HepG2 (cell line): ENCODE results near the gene CCSER2. TPM values are rescaled to one million over a fixed set of nuclear protein-coding genes. Genes with fewer than 3 reads are reported as not detected.

Experiments
- ATAC-seq: fragments of 200-7000 bp; cut with Tn5 transposase; 3 replicates; pipeline ENCODE4 v1.9.1; 2020; ENCODE audit warnings: mild to moderate bottlenecking, moderate library complexity
- BruUV-seq: library from RNA; stranded (reverse); fragments of 400-500 nt; replicated peaks from 2 replicates; lab custom pipeline; 2021; lab: Mats Ljungman, UMichigan
- CTCF ChIA-PET: fragments of 300-600 bp; formaldehyde crosslinking; extraction: SDS; loops from one replicate; lab custom pipeline; 2021; ENCODE audit warnings: low total read pairs, inconsistent platforms, low intra/inter-chr PET ratio; lab: Yijun Ruan, JAX
- POLR2A ChIA-PET: fragments of 350-600 bp; sonication (Branson Sonifier 250); formaldehyde crosslinking; loops from one replicate; lab custom pipeline; 2020; ENCODE audit warnings: antibody characterized with exemption, inconsistent platforms; lab: Yijun Ruan, JAX
- DNase-seq: peaks from one replicate; pipeline ENCODE4 v3.0.0-alpha.2; 2015; ENCODE audit warnings: low spot score
- FAIRE-seq: peaks from 3 replicates; lab custom pipeline; 2011; peaks lifted over from hg19 to GRCh38; lab: Jason Lieb, UNC
- H2AFZ ChIP-seq: one replicate; pipeline ENCODE4 v1.6.1; 2011; ENCODE audit warnings: low read length, inconsistent platforms
- H3K27ac ChIP-seq: fragments of 300-600 bp; 3 replicates; pipeline ENCODE4 v1.8.0; 2011; ENCODE audit warnings: mixed run types, mild to moderate bottlenecking, mixed read lengths, low read length, inconsistent platforms; ENCODE audit not compliant: insufficient read depth; ENCODE audit errors: extremely low read length
- H3K27me3 ChIP-seq, 2 experiments: fragments of 200-600 bp in 1 of 2; 2 replicates in 1 of 2; 3 replicates in 1 of 2; pipeline versions ENCODE4 v1.6.0 to v1.8.0; 2011; ENCODE audit warnings: low read length in 2 of 2, mild to moderate bottlenecking in 2 of 2, moderate library complexity in 2 of 2, inconsistent platforms in 1 of 2; ENCODE audit not compliant: insufficient read depth in 2 of 2, control insufficient read depth in 1 of 2
- H3K36me3 ChIP-seq, 2 experiments: fragments of 200-600 bp in 1 of 2; replicated peaks in 1 of 2; 2 replicates in 1 of 2; 3 replicates in 1 of 2; pipeline versions ENCODE4 v1.5.1 to v1.8.0; 2011; ENCODE audit warnings: low read length in 2 of 2, inconsistent platforms in 1 of 2; ENCODE audit not compliant: insufficient read depth in 2 of 2, control insufficient read depth in 1 of 2
- H3K4me1 ChIP-seq: 2 replicates; pipeline ENCODE4 v1.5.1; 2012; ENCODE audit warnings: low read length, inconsistent platforms; ENCODE audit not compliant: insufficient read depth
- H3K4me2 ChIP-seq: 2 replicates; pipeline ENCODE4 v1.6.0; 2011; ENCODE audit warnings: low read depth, low read length, inconsistent platforms
- H3K4me3 ChIP-seq, 3 experiments: fragments of 200-600 bp in 1 of 3; sonication (generic), shearing (Covaris generic) in 1 of 3; replicated peaks in 1 of 3; 2 replicates each; pipeline ENCODE4 v1.5.1; 2011 to 2016; ENCODE audit warnings: low read length in 3 of 3, inconsistent platforms in 2 of 3, low read depth in 2 of 3, mild to moderate bottlenecking in 2 of 3, control low read depth in 1 of 3, mixed read lengths in 1 of 3; ENCODE audit not compliant: insufficient read depth in 1 of 3
- H3K79me2 ChIP-seq: one replicate; pipeline ENCODE4 v1.6.1; 2011; ENCODE audit warnings: low read length, inconsistent platforms; ENCODE audit not compliant: insufficient read depth
- H3K9ac ChIP-seq: 2 replicates; pipeline ENCODE4 v1.6.0; 2011; ENCODE audit warnings: mild to moderate bottlenecking, low read depth, low read length, inconsistent platforms; ENCODE audit not compliant: insufficient read depth
- H3K9me3 ChIP-seq: 2 replicates; pipeline ENCODE4 v1.5.1; 2012; ENCODE audit warnings: mild to moderate bottlenecking, low read length
- H4K20me1 ChIP-seq: 2 replicates; pipeline ENCODE4 v1.6.0; 2011; ENCODE audit warnings: inconsistent platforms, mild to moderate bottlenecking, low read length, moderate library complexity; ENCODE audit not compliant: insufficient read depth
- ADNP ChIP-seq: sonication (generic); formaldehyde crosslinking; IDR thresholded peaks from 2 replicates; pipeline ENCODE4 v1.4.0; 2020; ENCODE audit warnings: missing genetic modification reagents
- CHCHD3 ChIP-seq: sonication (generic); formaldehyde crosslinking; IDR thresholded peaks from 2 replicates; pipeline ENCODE4 v1.8.0; 2022; ENCODE audit warnings: mild to moderate bottlenecking, missing genetic modification reagents, moderate library complexity
- DNMT3B ChIP-seq: conservative IDR thresholded peaks from 2 replicates; pipeline ENCODE4 v1.6.1; 2016; ENCODE audit warnings: missing biosample characterization, control low read depth
- FOXK1 ChIP-seq: sonication (generic); formaldehyde crosslinking; IDR thresholded peaks from 2 replicates; pipeline ENCODE4 v1.4.0; 2020; ENCODE audit warnings: low read depth, missing genetic modification reagents, borderline replicate concordance
- GATAD2A ChIP-seq: IDR thresholded peaks from 2 replicates; pipeline ENCODE4 v1.6.1; 2016
- RFXANK ChIP-seq: IDR thresholded peaks from 2 replicates; pipeline ENCODE4 v1.6.1; 2016
- RFXAP ChIP-seq: sonication (generic); formaldehyde crosslinking; IDR thresholded peaks from 2 replicates; pipeline ENCODE4 v1.4.0; 2020; ENCODE audit warnings: missing genetic modification reagents, borderline replicate concordance
- YEATS4 ChIP-seq: sonication (generic); formaldehyde crosslinking; IDR thresholded peaks from 2 replicates; pipeline ENCODE4 v1.4.0; 2020; ENCODE audit warnings: missing genetic modification reagents, borderline replicate concordance
- ZNF30 ChIP-seq: sonication (generic); formaldehyde crosslinking; IDR thresholded peaks from 2 replicates; pipeline ENCODE4 v1.5.0; 2020; ENCODE audit warnings: mild to moderate bottlenecking, missing genetic modification reagents
- ZNF562 ChIP-seq: sonication (generic); formaldehyde crosslinking; IDR thresholded peaks from 2 replicates; pipeline ENCODE4 v1.8.0; 2022; ENCODE audit warnings: missing genetic modification reagents, borderline replicate concordance
- WGBS: methylation state at CpG from one replicate; pipeline ENCODE4 v1.1.6; 2017; ENCODE audit warnings: low lambda C conversion rate; 5-methylcytosine and 5-hydroxymethylcytosine counted together
- in situ Hi-C: cut with HindIII; loops from 2 replicates; pipeline ENCODE4 v1.10.0; 2017; ENCODE audit warnings: low pct_unique_long_range_greater_than_20kb; ENCODE audit not compliant: extremely low pct_ligation_motif_present
- intact Hi-C: fragments of 100-400 bp; cut with micrococcal nuclease; formaldehyde crosslinking; loops from one replicate; pipeline ENCODE4 v1.10.0; 2022; ENCODE audit not compliant: unreplicated experiment
- polyA plus RNA-seq, 8 experiments: library from polyadenylated mRNA; depleted of rRNA in 3 of 8; stranded (reverse) in 7 of 8; unstranded in 1 of 8; fragments of >200 nt; fragmentation: Illumina TruSeq in 4 of 8; extraction: Trizol in 4 of 8; gene quantifications; 2 replicates each; pipeline versions ENCODE4 v1.2.1 to v1.2.3, GENCODE V29; 2011 to 2016; ENCODE audit warnings: low read depth in 4 of 8, missing spikeins in 1 of 8, mixed read lengths in 1 of 8; ENCODE audit not compliant: insufficient read depth in 1 of 8
- total RNA-seq, 5 experiments: library from RNA; depleted of rRNA; stranded (reverse); fragments of >200 nt; fragmentation: Illumina TruSeq; extraction: Trizol; gene quantifications; 2 replicates each; pipeline ENCODE4 v1.2.3, GENCODE V29; 2016; ENCODE audit warnings: low read depth in 1 of 5
- TF ChIP-seq, protein P1 (sequence below): sonication (generic); formaldehyde crosslinking; IDR thresholded peaks from 2 replicates; pipeline ENCODE4 v1.5.0; 2020; ENCODE audit warnings: mild to moderate bottlenecking, missing genetic modification reagents
- TF ChIP-seq, protein P2 (sequence below): sonication (generic); formaldehyde crosslinking; IDR thresholded peaks from 2 replicates; pipeline ENCODE4 v1.4.0; 2020; ENCODE audit warnings: missing genetic modification reagents

CCSER2 gene
- total and polyA plus RNA-seq, 2 of the 13 experiments (the other 11 are each of a cell fraction or from before 2014, with no cell fraction given): 13.3 to 17.2 TPM

DNA sequence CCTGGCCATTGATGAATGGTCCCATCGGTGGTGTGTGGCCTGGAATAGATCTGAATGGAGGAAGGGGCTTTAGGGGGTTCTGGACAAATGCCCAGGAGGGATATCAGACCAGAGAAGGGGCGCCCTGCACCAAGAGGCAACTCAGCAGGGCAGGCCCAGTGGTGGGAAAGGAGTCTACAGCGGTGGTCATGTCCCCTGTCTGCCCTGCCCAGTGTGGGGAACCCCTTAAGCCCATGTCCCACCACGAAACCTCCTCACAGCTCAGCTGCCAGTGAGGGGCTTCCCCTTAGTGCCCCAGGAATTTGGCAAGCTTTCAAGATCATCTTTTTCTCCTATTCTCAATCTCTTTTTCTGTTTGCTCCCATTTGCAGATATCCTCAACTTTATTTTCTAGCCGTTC lies 14.1 kb upstream of the CCSER2 start (continued):
- no peak for TF ChIP-seq ZNF562
- TF ChIP-seq ADNP (CRISPR knock-in tag): no peak
- no peak for TF ChIP-seq RFXAP (CRISPR knock-in tag)
- TF ChIP-seq, protein P1, sequence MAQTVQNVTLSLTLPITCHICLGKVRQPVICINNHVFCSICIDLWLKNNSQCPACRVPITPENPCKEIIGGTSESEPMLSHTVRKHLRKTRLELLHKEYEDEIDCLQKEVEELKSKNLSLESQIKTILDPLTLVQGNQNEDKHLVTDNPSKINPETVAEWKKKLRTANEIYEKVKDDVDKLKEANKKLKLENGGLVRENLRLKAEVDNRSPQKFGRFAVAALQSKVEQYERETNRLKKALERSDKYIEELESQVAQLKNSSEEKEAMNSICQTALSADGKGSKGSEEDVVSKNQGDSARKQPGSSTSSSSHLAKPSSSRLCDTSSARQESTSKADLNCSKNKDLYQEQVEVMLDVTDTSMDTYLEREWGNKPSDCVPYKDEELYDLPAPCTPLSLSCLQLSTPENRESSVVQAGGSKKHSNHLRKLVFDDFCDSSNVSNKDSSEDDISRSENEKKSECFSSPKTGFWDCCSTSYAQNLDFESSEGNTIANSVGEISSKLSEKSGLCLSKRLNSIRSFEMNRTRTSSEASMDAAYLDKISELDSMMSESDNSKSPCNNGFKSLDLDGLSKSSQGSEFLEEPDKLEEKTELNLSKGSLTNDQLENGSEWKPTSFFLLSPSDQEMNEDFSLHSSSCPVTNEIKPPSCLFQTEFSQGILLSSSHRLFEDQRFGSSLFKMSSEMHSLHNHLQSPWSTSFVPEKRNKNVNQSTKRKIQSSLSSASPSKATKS (CRISPR knock-in tag): no peak

- BruUV-seq: no TSS peak
- in situ Hi-C loops: no loop called here
- Histone ChIP-seq H3K4me1 (no peaks in the 10 kb centered on the region), H3K4me3 (no peak overlapping the region), H3K36me3 (no peaks in the 10 kb centered on the region), H2AFZ (no peak overlapping the region), H3K4me2 (no peak overlapping the region), H3K27me3 (peaks cover 0 to 4% of the 10 kb centered on the region in 2 experiments; a peak in 1 of 5 replicates), H3K27ac (no peak overlapping the region), H3K9me3 (no peaks in the 10 kb centered on the region), H4K20me1 (no peaks in the 10 kb centered on the region), H3K9ac (no peak overlapping the region), H3K79me2 (no peaks in the 10 kb centered on the region)
- FAIRE-seq (no peak), ATAC-seq (no peak), DNase-seq (no peak)
- POLR2A ChIA-PET: no interaction called here
- no peak for TF ChIP-seq YEATS4 (CRISPR knock-in tag)
- 31% methylated on average over 2 of the region's 2 CpGs for WGBS
- CTCF ChIA-PET: no interaction called here
- intact Hi-C loops: no loop called here
Measured at GRCh38 chr10:84317174-84317573, 11.2 kb upstream of the CCSER2 start.

DNA sequence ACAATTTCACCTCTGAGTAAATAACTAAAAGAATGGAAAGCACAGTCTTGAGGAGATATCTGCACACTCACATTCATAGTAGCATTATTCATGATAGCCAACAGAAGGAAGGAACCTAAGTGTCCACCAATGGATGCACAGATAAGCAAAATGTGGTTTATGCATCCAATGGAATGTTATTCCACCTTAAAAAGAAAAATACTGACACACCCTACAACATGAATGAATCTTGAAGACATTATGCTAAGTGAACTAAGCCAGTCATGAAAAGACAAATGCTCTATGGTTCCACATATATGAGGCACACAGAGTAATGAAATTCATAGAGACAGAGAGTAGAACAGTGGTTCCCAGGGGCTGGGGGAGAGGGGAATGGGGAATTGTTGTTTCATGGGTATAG lies 6.5 kb upstream of the CCSER2 start:
- H3K9ac ChIP-seq: no peak overlapping the region
- no peak overlapping the region for H2AFZ ChIP-seq
- no peaks in the 10 kb centered on the region for H3K27me3 ChIP-seq
- in situ Hi-C loops: no loop called here
- H4K20me1 ChIP-seq: no peaks in the 10 kb centered on the region
- no TSS peak for BruUV-seq
- CTCF ChIA-PET: no interaction called here
- no peak for FAIRE-seq
- DNase-seq: no peak
- POLR2A ChIA-PET: no interaction called here
- H3K4me3 ChIP-seq: no peak overlapping the region
- no peaks in the 10 kb centered on the region for H3K79me2 ChIP-seq
- H3K27ac ChIP-seq: no peak overlapping the region
- no peaks in the 10 kb centered on the region for H3K36me3 ChIP-seq
- H3K9me3 ChIP-seq: no peaks in the 10 kb centered on the region
- H3K4me1 ChIP-seq: peaks cover 24% of the 10 kb centered on the region
- no peak overlapping the region for H3K4me2 ChIP-seq
- no peak for ATAC-seq
- intact Hi-C loops: no loop called here
- TF ChIP-seq, protein P2, sequence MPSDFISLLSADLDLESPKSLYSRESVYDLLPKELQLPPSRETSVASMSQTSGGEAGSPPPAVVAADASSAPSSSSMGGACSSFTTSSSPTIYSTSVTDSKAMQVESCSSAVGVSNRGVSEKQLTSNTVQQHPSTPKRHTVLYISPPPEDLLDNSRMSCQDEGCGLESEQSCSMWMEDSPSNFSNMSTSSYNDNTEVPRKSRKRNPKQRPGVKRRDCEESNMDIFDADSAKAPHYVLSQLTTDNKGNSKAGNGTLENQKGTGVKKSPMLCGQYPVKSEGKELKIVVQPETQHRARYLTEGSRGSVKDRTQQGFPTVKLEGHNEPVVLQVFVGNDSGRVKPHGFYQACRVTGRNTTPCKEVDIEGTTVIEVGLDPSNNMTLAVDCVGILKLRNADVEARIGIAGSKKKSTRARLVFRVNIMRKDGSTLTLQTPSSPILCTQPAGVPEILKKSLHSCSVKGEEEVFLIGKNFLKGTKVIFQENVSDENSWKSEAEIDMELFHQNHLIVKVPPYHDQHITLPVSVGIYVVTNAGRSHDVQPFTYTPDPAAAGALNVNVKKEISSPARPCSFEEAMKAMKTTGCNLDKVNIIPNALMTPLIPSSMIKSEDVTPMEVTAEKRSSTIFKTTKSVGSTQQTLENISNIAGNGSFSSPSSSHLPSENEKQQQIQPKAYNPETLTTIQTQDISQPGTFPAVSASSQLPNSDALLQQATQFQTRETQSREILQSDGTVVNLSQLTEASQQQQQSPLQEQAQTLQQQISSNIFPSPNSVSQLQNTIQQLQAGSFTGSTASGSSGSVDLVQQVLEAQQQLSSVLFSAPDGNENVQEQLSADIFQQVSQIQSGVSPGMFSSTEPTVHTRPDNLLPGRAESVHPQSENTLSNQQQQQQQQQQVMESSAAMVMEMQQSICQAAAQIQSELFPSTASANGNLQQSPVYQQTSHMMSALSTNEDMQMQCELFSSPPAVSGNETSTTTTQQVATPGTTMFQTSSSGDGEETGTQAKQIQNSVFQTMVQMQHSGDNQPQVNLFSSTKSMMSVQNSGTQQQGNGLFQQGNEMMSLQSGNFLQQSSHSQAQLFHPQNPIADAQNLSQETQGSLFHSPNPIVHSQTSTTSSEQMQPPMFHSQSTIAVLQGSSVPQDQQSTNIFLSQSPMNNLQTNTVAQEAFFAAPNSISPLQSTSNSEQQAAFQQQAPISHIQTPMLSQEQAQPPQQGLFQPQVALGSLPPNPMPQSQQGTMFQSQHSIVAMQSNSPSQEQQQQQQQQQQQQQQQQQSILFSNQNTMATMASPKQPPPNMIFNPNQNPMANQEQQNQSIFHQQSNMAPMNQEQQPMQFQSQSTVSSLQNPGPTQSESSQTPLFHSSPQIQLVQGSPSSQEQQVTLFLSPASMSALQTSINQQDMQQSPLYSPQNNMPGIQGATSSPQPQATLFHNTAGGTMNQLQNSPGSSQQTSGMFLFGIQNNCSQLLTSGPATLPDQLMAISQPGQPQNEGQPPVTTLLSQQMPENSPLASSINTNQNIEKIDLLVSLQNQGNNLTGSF (CRISPR knock-in tag): no peak
- TF ChIP-seq GATAD2A (CRISPR knock-in tag) (no peak), CHCHD3 (CRISPR knock-in tag) (no peak), FOXK1 (no peak), RFXANK (no peak), ZNF30 (CRISPR knock-in tag) (no peak), DNMT3B (CRISPR knock-in tag) (no peak)
